AG08396 (cell line): ENCODE measurements around the gene LRRC56.
"Not testable (repeated sequence)": the region's sequence is repeated elsewhere in the genome, so short reads cannot be mapped to it uniquely, and the experiment has no call there.

Experiments
- DNase-seq: peaks from one replicate; pipeline ENCODE4 v3.0.0; 2012; ENCODE audit warnings: low spot score, mixed read lengths

The LRRC56 gene

GRCh38 chr11:501683-502287 lies 35.5 kb upstream of the LRRC56 start:
- no peak for DNase-seq

- no peak for DNase-seq
Observed at GRCh38 chr11:502288-503178, 34.8 kb upstream of the LRRC56 start.

- DNase-seq = peak; percentile 65
Observed at GRCh38 chr11:503179-503981, 33.9 kb upstream of the LRRC56 start.

GRCh38 chr11:504053-504993 lies 33.0 kb upstream of the LRRC56 start:
- DNase-seq = peak; percentile 76

GRCh38 chr11:504994-505344 lies 32.4 kb upstream of the LRRC56 start:
- DNase-seq = no peak

GRCh38 chr11:506238-506994 lies 30.9 kb upstream of the LRRC56 start:
- peak; percentile 99 for DNase-seq

- DNase-seq = peak; percentile 100
Observed at GRCh38 chr11:506995-507726, 30.2 kb upstream of the LRRC56 start, which contains the start of gene RNH1. Gene RNH1, minus strand, starts transcription at chr11:507242. Its CDS starts 5,080 bp downstream, at chr11:502162.

- DNase-seq = no peak
Observed at GRCh38 chr11:507727-508515, 29.4 kb upstream of the LRRC56 start.

GRCh38 chr11:508956-509355 lies 28.4 kb upstream of the LRRC56 start:
- no peak for DNase-seq

- DNase-seq = no peak
Observed at GRCh38 chr11:512761-513595, 24.3 kb upstream of the LRRC56 start.

- no peak for DNase-seq
Observed at GRCh38 chr11:514606-515005, 22.7 kb upstream of the LRRC56 start.

- no peak for DNase-seq
Observed at GRCh38 chr11:515131-515530, 22.2 kb upstream of the LRRC56 start.

- DNase-seq = no peak
Observed at GRCh38 chr11:516400-516799, 20.9 kb upstream of the LRRC56 start.

GRCh38 chr11:516918-517685 lies 20.2 kb upstream of the LRRC56 start:
- DNase-seq = not testable (repeated sequence)

- peak; percentile 95 for DNase-seq
Observed at GRCh38 chr11:518463-519202, 18.7 kb upstream of the LRRC56 start.

GRCh38 chr11:520428-521176 lies 16.7 kb upstream of the LRRC56 start:
- no peak for DNase-seq
